ENCODE data around the gene DOCK9. TPM values are rescaled to one million over a fixed set of nuclear protein-coding genes. Genes with fewer than 3 reads are reported as not detected.

The DOCK9 gene
- total RNA-seq, 4 donors from 2014 or later = 121 to 240 (median 200) TPM

DNA sequence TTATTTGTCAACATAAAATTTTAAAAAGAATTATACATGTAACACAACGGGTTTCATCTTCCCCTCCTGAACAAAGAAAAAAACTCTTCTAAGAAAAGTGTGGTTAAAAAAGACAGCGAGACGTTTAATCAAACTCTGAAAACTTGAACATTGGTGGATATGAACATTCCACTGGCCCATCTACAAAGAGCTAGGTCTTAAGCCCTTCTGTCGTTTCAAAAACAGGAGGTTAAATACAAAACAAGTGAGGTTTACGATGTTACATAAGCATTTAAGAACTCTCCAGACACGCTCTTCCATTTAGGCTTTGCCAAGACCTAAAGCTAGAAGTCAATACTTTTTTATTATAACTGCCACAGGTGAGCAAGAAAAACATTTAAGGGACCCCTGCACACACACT lies 9.4 kb upstream of the DOCK9 start:
- no peak overlapping the region for H3K27ac ChIP-seq
- no peak for TF ChIP-seq POLR2A (IDR thresholded peaks at IDR 0.05)
- no peak for TF ChIP-seq CTCF (IDR thresholded peaks at IDR 0.05)
- TF ChIP-seq POLR2AphosphoS5 (IDR thresholded peaks at IDR 0.05) = no peak
- TF ChIP-seq EP300 (IDR thresholded peaks at IDR 0.05) = no peak
- no peaks in the 10 kb centered on the region for H3K27me3 ChIP-seq
- H3K4me3 ChIP-seq = no peak overlapping the region
- H3K9me3 ChIP-seq = no peaks in the 10 kb centered on the region
- no peak for DNase-seq (ENCODE audit: low spot score in 2 of 2)
- H3K36me3 ChIP-seq = no peaks in the 10 kb centered on the region
- 74% methylated on average over 6 of the region's 6 CpGs for WGBS
- H3K4me1 ChIP-seq = peaks cover 9% of the 10 kb centered on the region

- H3K27ac ChIP-seq = no peak overlapping the region
- H3K4me3 ChIP-seq = no peak overlapping the region
These were observed 8.5 kb upstream of the DOCK9 start for GRCh38 chr13:98986226-98986846.

GRCh38 chr13:98985591-98985990 lies 7.7 kb upstream of the DOCK9 start:
- WGBS = 97% methylated on average over 6 of the region's 6 CpGs
- Histone ChIP-seq H3K4me1 (peaks cover 9% of the 10 kb centered on the region), H3K27me3 (no peaks in the 10 kb centered on the region), H3K9me3 (no peaks in the 10 kb centered on the region), H3K4me3 (no peak overlapping the region), H3K36me3 (no peaks in the 10 kb centered on the region), H3K27ac (no peak overlapping the region)
- TF ChIP-seq EP300 (IDR thresholded peaks at IDR 0.05) (no peak), POLR2AphosphoS5 (IDR thresholded peaks at IDR 0.05) (no peak), POLR2A (IDR thresholded peaks at IDR 0.05) (no peak), CTCF (IDR thresholded peaks at IDR 0.05) (no peak)
- no peak for DNase-seq (ENCODE audit: low spot score in 2 of 2)

More at GRCh38 chr13:98986226-98986846, 8.5 kb upstream of the DOCK9 start:
- no peak for DNase-seq (ENCODE audit: low spot score in 2 of 2)
- TF ChIP-seq POLR2A (IDR thresholded peaks at IDR 0.05) (no peak), CTCF (IDR thresholded peaks at IDR 0.05) (no peak), EP300 (IDR thresholded peaks at IDR 0.05) (no peak), POLR2AphosphoS5 (IDR thresholded peaks at IDR 0.05) (no peak)
- Histone ChIP-seq H3K9me3 (no peaks in the 10 kb centered on the region), H3K36me3 (no peaks in the 10 kb centered on the region), H3K4me1 (peaks cover 9% of the 10 kb centered on the region), H3K27me3 (no peaks in the 10 kb centered on the region)
- 83% methylated on average over 8 of the region's 8 CpGs for WGBS

GRCh38 chr13:98984983-98985382 lies 7.1 kb upstream of the DOCK9 start:
- WGBS = 91% methylated on average over 4 of the region's 4 CpGs

DNA sequence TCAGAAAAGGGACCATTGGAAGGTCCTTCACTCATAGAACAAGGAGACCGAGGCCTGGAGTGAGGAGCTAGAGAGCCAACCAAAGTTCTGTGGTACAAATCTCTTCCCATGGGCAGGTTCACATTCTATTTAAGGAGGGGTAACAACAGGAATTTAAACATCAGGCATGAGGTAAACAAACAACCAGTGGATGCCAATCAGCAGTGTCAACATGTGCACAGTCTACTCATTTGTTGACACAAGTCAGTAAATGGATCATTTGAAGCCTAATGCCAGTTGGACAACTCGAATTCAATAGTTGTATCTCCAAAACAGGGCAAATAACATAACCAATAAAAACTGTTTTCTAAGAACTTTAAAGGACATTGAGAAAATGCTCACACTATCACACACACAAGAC lies 6.3 kb upstream of the DOCK9 start:
- Histone ChIP-seq H3K36me3 (no peaks in the 10 kb centered on the region), H3K4me1 (peaks cover 9% of the 10 kb centered on the region), H3K9me3 (no peaks in the 10 kb centered on the region), H3K4me3 (no peak overlapping the region), H3K27ac (no peak overlapping the region), H3K27me3 (no peaks in the 10 kb centered on the region)
- no peak for TF ChIP-seq POLR2AphosphoS5 (IDR thresholded peaks at IDR 0.05)
- TF ChIP-seq CTCF (IDR thresholded peaks at IDR 0.05) = no peak
- no peak for TF ChIP-seq POLR2A (IDR thresholded peaks at IDR 0.05)
- no peak for TF ChIP-seq EP300 (IDR thresholded peaks at IDR 0.05)
- 91% methylated on average over 2 of the region's 2 CpGs for WGBS
- no peak for DNase-seq (ENCODE audit: low spot score in 2 of 2)

More at GRCh38 chr13:98984983-98985382, 7.1 kb upstream of the DOCK9 start:
- Histone ChIP-seq H3K27ac (no peak overlapping the region), H3K4me3 (no peak overlapping the region), H3K9me3 (no peaks in the 10 kb centered on the region), H3K36me3 (no peaks in the 10 kb centered on the region), H3K27me3 (no peaks in the 10 kb centered on the region), H3K4me1 (peaks cover 9% of the 10 kb centered on the region)
- no peak for TF ChIP-seq CTCF (IDR thresholded peaks at IDR 0.05)
- no peak for TF ChIP-seq POLR2A (IDR thresholded peaks at IDR 0.05)
- no peak for DNase-seq (ENCODE audit: low spot score in 2 of 2)

Measured in suprapubic skin (tissue), 4 donors.